MCF 10A (cell line): ENCODE results near the gene PLEKHO1. TPM values are rescaled to one million over a fixed set of nuclear protein-coding genes. Genes with fewer than 3 reads are reported as not detected.

Experiments
- BruUV-seq: library from RNA; stranded (reverse); fragments of 400-500 nt; replicated peaks from 2 replicates; lab custom pipeline; 2021; lab: Mats Ljungman, UMichigan
- CTCF ChIA-PET: fragments of 300-600 bp; sonication (Branson Sonifier 250); formaldehyde crosslinking; extraction: SDS; loops from one replicate; lab custom pipeline; 2021; ENCODE audit warnings: antibody characterized with exemption, inconsistent platforms; lab: Yijun Ruan, JAX
- POLR2A ChIA-PET: fragments of 300-600, 350-650 bp; sonication (Branson Sonifier 250); formaldehyde crosslinking; extraction: SDS; loops from one replicate; lab custom pipeline; 2020; ENCODE audit warnings: antibody characterized with exemption, inconsistent platforms; lab: Yijun Ruan, JAX
- DNase-seq: peaks from one replicate; pipeline ENCODE4 v3.0.0-alpha.2; 2018; ENCODE audit not compliant: unreplicated experiment
- H3K27ac Mint-ChIP-seq: one replicate; pipeline ENCODE4 v1.8.0; 2022; ENCODE audit warnings: mild to moderate bottlenecking, low read depth, mixed read lengths; ENCODE audit not compliant: unreplicated experiment
- H3K27me3 Mint-ChIP-seq: one replicate; pipeline ENCODE4 v1.8.0; 2022; ENCODE audit warnings: mixed read lengths; ENCODE audit not compliant: insufficient read depth, unreplicated experiment
- H3K36me3 Mint-ChIP-seq: one replicate; pipeline ENCODE4 v1.8.0; 2022; ENCODE audit warnings: mild to moderate bottlenecking, moderate library complexity, mixed read lengths; ENCODE audit not compliant: insufficient read depth, unreplicated experiment
- H3K4me1 Mint-ChIP-seq: one replicate; pipeline ENCODE4 v1.8.0; 2022; ENCODE audit warnings: mixed read lengths; ENCODE audit not compliant: insufficient read depth, unreplicated experiment
- H3K4me3 Mint-ChIP-seq: one replicate; pipeline ENCODE4 v1.8.0; 2022; ENCODE audit warnings: mild to moderate bottlenecking, moderate library complexity, mixed read lengths; ENCODE audit not compliant: unreplicated experiment
- H3K9me3 Mint-ChIP-seq: one replicate; pipeline ENCODE4 v1.8.0; 2022; ENCODE audit warnings: mixed read lengths; ENCODE audit not compliant: unreplicated experiment
- intact Hi-C: fragments of 100-400 bp; cut with micrococcal nuclease; formaldehyde crosslinking; loops from 2 replicates; pipeline ENCODE4 v1.14.1; 2022
- total RNA-seq: library from RNA; stranded (reverse); gene quantifications from 2 replicates; pipeline ENCODE4 v1.2.3, GENCODE V29; 2022
- TF ChIP-seq, protein P1 (sequence below): fragments of 200-600 bp; IDR thresholded peaks from one replicate; pipeline ENCODE4 v1.8.0; 2022; ENCODE audit warnings: antibody characterized with exemption, mild to moderate bottlenecking; ENCODE audit not compliant: unreplicated experiment

The PLEKHO1 gene
- total RNA-seq, 1 experiment from 2014 or later: 1.9 TPM

DNA sequence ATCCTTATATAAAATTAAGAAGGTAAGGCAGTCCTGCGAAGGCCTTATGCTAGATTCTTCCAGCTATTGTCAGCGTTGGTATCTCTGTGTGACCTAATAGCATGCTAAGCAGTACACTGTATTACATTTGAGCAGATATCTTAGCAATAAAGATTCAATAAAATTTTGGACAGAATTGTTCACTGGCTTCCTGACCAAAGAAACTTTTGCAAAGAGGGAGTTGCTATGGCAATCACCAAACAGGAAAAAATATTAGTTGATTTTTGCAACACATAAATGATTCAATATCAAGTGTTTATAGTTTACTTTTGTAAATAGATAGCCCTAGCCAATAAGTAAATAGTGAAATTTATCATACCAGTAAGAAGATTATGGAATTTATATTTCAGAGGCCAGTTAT is 31.0 kb upstream of the PLEKHO1 start:
- Mint-ChIP-seq H3K27me3 (no peaks in the 10 kb centered on the region), H3K4me1 (peaks cover 11% of the 10 kb centered on the region), H3K9me3 (peaks cover 8% of the 10 kb centered on the region), H3K36me3 (peaks cover 33% of the 10 kb centered on the region), H3K27ac (no peak overlapping the region), H3K4me3 (no peak overlapping the region)
- POLR2A ChIA-PET: interaction anchor here (0.7 to 1.0 kb wide), 2 partner anchors 14 to 68 kb away, joined by 3 to 4 read pairs; no protein-coding TSS in a partner anchor
- CTCF ChIA-PET: interaction anchor here (0.6 kb wide), 1 partner anchor 14 kb away, joined by 3 read pairs; no protein-coding TSS in a partner anchor
- DNase-seq: no peak
- no TSS peak for BruUV-seq
- intact Hi-C loops: no loop called here
- TF ChIP-seq, protein P1, sequence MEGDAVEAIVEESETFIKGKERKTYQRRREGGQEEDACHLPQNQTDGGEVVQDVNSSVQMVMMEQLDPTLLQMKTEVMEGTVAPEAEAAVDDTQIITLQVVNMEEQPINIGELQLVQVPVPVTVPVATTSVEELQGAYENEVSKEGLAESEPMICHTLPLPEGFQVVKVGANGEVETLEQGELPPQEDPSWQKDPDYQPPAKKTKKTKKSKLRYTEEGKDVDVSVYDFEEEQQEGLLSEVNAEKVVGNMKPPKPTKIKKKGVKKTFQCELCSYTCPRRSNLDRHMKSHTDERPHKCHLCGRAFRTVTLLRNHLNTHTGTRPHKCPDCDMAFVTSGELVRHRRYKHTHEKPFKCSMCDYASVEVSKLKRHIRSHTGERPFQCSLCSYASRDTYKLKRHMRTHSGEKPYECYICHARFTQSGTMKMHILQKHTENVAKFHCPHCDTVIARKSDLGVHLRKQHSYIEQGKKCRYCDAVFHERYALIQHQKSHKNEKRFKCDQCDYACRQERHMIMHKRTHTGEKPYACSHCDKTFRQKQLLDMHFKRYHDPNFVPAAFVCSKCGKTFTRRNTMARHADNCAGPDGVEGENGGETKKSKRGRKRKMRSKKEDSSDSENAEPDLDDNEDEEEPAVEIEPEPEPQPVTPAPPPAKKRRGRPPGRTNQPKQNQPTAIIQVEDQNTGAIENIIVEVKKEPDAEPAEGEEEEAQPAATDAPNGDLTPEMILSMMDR: no peak

DNA sequence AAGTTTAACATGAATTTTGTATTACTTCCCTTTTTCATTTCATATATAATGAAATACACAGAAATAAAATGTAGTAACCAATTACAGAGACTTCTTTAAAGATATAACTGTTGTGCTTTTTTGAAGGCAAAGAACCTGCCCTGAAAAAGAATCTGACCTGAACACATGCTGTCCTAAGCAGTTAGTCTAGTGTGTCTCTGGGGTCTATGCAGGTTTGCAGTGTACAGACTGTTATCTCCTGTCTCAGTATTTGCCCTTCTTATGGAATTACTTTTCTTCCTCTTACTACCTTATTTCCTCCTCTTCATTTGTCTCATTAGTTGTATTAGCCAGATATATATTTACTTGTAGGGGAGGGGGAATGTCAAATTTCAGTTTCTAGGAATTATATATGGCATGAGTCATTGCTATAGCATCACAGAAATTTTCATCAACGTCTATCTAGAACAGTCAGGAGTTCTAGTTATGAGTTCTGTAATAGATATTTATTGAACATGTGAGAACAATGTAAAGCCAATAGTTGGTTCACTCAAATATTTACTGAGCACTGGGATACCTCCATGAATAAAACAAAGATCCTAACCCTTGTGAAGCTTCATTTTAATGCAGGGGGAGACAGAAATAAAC is 28.4 kb upstream of the PLEKHO1 start:
- Mint-ChIP-seq H3K9me3 (no peaks in the 10 kb centered on the region), H3K4me3 (no peak overlapping the region), H3K27me3 (no peaks in the 10 kb centered on the region), H3K4me1 (peaks cover 11% of the 10 kb centered on the region), H3K36me3 (peaks cover 25% of the 10 kb centered on the region), H3K27ac (no peak overlapping the region)
- no peak for DNase-seq
- CTCF ChIA-PET: interaction anchor here (1.4 kb wide), 1 partner anchor 19 kb away, joined by 4 read pairs; no protein-coding TSS in a partner anchor
- intact Hi-C loops: no loop called here
- BruUV-seq: no TSS peak
- TF ChIP-seq, protein P1: no peak
- POLR2A ChIA-PET: interaction anchor here (1.2 kb wide), 1 partner anchor 11 kb away, joined by 4 read pairs; no protein-coding TSS in a partner anchor

DNA sequence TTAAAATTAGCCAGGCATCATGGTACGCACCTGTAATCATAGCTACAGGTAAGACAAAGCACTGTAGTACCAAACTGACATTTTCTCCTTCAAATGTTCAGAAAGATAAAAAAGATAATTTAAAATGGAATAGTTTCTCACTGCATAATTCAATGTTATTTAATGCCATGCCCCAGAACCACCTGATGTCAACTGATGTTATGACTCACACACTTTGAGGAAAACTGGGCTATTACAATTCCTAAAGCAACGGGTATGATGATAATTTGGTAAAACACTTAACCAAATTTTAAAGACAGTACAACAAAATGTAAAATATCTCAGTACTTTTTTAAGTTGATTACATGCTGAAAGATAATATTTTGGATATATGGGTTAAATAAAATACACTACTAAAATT is 22.9 kb upstream of the PLEKHO1 start:
- TF ChIP-seq, protein P1: no peak
- H3K36me3 Mint-ChIP-seq: peaks cover 28% of the 10 kb centered on the region
- ChIA-PET POLR2A (no interaction called here), CTCF (interaction anchor here (1.0 to 1.1 kb wide), 3 partner anchors 9 to 60 kb away, joined by 3 to 4 read pairs (median 3); no protein-coding TSS in a partner anchor)
- H3K27me3 Mint-ChIP-seq: no peaks in the 10 kb centered on the region
- no peaks in the 10 kb centered on the region for H3K9me3 Mint-ChIP-seq
- no peak overlapping the region for H3K27ac Mint-ChIP-seq
- intact Hi-C loops: no loop called here
- no peak overlapping the region for H3K4me3 Mint-ChIP-seq
- no TSS peak for BruUV-seq
- DNase-seq: no peak
- peaks cover 3% of the 10 kb centered on the region for H3K4me1 Mint-ChIP-seq

DNA sequence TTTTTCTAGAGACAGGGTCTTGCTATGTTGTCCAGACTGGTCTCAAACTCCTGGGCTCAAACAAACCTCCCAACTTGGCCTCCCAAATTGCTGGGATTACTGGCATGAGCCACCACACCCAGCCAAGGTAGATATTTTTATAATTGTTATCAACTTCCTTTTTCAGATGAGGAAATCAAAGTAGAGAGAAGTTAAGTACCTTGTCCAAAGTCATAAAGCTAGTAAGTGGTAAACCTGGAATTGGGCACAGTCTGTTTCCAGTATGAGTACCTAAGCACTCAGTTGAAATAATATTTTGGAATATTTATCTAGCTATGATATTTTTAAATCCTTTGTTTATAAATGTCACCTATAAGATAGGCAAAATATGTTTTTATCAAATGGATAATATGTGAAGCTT is 22.3 kb upstream of the PLEKHO1 start:
- no TSS peak for BruUV-seq
- H3K4me1 Mint-ChIP-seq: no peaks in the 10 kb centered on the region
- DNase-seq: no peak
- H3K4me3 Mint-ChIP-seq: no peak overlapping the region
- H3K27ac Mint-ChIP-seq: no peak overlapping the region
- H3K36me3 Mint-ChIP-seq: peaks cover 24% of the 10 kb centered on the region
- ChIA-PET POLR2A (interaction anchor here (0.8 to 1.4 kb wide), 4 partner anchors 11 to 51 kb away, joined by 3 to 5 read pairs (median 4); no protein-coding TSS in a partner anchor), CTCF (interaction anchor here (0.6 to 1.5 kb wide), 5 partner anchors 29 to 60 kb away, joined by 3 to 8 read pairs (median 3); no protein-coding TSS in a partner anchor)
- TF ChIP-seq, protein P1: no peak
- no peaks in the 10 kb centered on the region for H3K27me3 Mint-ChIP-seq
- intact Hi-C loops: no loop called here
- H3K9me3 Mint-ChIP-seq: no peaks in the 10 kb centered on the region
